ENCODE data around the gene SLCO1B3.
A peak's percentile ranks its signal among the peaks of the same experiment; 100 is the strongest.
"Not testable (repeated sequence)": the region's sequence is repeated elsewhere in the genome, so short reads cannot be mapped to it uniquely, and the experiment has no call there.

SLCO1B3 gene, protein sequence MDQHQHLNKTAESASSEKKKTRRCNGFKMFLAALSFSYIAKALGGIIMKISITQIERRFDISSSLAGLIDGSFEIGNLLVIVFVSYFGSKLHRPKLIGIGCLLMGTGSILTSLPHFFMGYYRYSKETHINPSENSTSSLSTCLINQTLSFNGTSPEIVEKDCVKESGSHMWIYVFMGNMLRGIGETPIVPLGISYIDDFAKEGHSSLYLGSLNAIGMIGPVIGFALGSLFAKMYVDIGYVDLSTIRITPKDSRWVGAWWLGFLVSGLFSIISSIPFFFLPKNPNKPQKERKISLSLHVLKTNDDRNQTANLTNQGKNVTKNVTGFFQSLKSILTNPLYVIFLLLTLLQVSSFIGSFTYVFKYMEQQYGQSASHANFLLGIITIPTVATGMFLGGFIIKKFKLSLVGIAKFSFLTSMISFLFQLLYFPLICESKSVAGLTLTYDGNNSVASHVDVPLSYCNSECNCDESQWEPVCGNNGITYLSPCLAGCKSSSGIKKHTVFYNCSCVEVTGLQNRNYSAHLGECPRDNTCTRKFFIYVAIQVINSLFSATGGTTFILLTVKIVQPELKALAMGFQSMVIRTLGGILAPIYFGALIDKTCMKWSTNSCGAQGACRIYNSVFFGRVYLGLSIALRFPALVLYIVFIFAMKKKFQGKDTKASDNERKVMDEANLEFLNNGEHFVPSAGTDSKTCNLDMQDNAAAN
- long read RNA-seq: 0 reads

DNA sequence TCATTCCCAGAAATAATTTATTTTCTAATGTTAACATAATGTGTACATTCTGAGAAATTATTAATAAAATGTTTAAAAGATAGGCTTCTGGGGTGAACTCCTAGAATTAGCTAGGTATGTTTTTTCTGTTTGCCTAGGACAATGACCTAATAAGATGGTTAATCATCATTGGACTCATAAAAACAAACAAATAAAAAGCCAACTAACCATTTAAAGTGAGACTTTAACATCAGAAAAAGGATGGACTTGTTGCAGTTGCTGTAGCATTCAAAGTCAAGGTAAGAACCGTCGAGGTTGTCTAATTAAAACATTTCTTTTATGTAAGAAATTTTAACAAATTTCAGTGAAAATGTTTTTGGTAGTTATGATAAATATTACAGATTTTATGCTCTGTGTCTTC is at the start of gene SLCO1B3:
TSS of gene SLCO1B3 (plus strand) at position 219 of the 400 bp plus-strand sequence. CDS start 5,034 bp downstream, outside the sequence.
- no peak for DNase-seq (ENCODE audit: low read depth in 1 of 2, low spot score in 1 of 2)
- TF ChIP-seq, protein P1, sequence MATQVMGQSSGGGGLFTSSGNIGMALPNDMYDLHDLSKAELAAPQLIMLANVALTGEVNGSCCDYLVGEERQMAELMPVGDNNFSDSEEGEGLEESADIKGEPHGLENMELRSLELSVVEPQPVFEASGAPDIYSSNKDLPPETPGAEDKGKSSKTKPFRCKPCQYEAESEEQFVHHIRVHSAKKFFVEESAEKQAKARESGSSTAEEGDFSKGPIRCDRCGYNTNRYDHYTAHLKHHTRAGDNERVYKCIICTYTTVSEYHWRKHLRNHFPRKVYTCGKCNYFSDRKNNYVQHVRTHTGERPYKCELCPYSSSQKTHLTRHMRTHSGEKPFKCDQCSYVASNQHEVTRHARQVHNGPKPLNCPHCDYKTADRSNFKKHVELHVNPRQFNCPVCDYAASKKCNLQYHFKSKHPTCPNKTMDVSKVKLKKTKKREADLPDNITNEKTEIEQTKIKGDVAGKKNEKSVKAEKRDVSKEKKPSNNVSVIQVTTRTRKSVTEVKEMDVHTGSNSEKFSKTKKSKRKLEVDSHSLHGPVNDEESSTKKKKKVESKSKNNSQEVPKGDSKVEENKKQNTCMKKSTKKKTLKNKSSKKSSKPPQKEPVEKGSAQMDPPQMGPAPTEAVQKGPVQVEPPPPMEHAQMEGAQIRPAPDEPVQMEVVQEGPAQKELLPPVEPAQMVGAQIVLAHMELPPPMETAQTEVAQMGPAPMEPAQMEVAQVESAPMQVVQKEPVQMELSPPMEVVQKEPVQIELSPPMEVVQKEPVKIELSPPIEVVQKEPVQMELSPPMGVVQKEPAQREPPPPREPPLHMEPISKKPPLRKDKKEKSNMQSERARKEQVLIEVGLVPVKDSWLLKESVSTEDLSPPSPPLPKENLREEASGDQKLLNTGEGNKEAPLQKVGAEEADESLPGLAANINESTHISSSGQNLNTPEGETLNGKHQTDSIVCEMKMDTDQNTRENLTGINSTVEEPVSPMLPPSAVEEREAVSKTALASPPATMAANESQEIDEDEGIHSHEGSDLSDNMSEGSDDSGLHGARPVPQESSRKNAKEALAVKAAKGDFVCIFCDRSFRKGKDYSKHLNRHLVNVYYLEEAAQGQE (IDR thresholded peaks at IDR 0.05; ENCODE audit: insufficient replicate concordance, low read depth): no peak
- TF ChIP-seq, protein P2, sequence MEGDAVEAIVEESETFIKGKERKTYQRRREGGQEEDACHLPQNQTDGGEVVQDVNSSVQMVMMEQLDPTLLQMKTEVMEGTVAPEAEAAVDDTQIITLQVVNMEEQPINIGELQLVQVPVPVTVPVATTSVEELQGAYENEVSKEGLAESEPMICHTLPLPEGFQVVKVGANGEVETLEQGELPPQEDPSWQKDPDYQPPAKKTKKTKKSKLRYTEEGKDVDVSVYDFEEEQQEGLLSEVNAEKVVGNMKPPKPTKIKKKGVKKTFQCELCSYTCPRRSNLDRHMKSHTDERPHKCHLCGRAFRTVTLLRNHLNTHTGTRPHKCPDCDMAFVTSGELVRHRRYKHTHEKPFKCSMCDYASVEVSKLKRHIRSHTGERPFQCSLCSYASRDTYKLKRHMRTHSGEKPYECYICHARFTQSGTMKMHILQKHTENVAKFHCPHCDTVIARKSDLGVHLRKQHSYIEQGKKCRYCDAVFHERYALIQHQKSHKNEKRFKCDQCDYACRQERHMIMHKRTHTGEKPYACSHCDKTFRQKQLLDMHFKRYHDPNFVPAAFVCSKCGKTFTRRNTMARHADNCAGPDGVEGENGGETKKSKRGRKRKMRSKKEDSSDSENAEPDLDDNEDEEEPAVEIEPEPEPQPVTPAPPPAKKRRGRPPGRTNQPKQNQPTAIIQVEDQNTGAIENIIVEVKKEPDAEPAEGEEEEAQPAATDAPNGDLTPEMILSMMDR (IDR thresholded peaks at IDR 0.05; ENCODE audit: insufficient read depth, low read length): no peak
- TF ChIP-seq GABPA (IDR thresholded peaks at IDR 0.05; ENCODE audit: low read depth): no peak
- TF ChIP-seq SPI1 (IDR thresholded peaks at IDR 0.05; ENCODE audit: borderline replicate concordance, low read depth): no peak
- no peak for TF ChIP-seq POLR2AphosphoS5 (IDR thresholded peaks at IDR 0.05; ENCODE audit: low read depth)
- H3K27ac ChIP-seq (replicated peaks): no peak within 1 kb of the TSS
- H3K4me3 ChIP-seq (replicated peaks; ENCODE audit: insufficient read depth, low read length): no peak within 1 kb of the TSS
- H3K27me3 ChIP-seq (ENCODE audit: insufficient read depth, poor library complexity, severe bottlenecking): no peaks in the 10 kb centered on the region

DNA sequence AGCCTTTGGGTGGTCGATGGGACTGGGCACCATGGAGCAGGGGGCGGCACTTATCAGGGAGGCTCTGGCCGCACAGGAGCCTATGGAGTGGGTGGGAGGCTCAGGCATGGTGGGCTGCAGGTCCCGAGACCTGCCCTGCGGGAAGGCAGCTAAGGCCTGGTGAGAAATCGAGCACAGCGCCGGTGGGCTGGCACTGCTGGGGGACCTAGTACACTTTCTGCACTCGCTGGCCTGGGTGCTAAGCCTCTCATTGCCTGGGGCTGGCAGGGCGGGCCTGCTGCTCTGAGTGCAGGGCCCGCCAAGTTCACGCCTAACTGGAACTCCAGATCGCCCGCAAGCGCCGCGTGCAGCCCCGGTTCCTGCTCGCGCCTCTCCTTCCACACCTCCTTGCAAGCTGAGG is 33.1 kb upstream of the SLCO1B3 start:
- TF ChIP-seq, protein P1 (IDR thresholded peaks at IDR 0.05; ENCODE audit: insufficient replicate concordance, low read depth): no peak
- TF ChIP-seq GABPA (IDR thresholded peaks at IDR 0.05; ENCODE audit: low read depth) (no peak), SPI1 (IDR thresholded peaks at IDR 0.05; ENCODE audit: borderline replicate concordance, low read depth) (no peak), POLR2AphosphoS5 (IDR thresholded peaks at IDR 0.05; ENCODE audit: low read depth) (no peak)
- TF ChIP-seq, protein P2 (IDR thresholded peaks at IDR 0.05; ENCODE audit: insufficient read depth, low read length): no peak
- DNase-seq (ENCODE audit: low read depth in 1 of 2, low spot score in 1 of 2): no peak
- Histone ChIP-seq H3K27me3 (ENCODE audit: insufficient read depth, poor library complexity, severe bottlenecking) (no peaks in the 10 kb centered on the region), H3K4me3 (replicated peaks; ENCODE audit: insufficient read depth, low read length) (no peak overlapping the region), H3K27ac (replicated peaks) (no peak overlapping the region)

DNA sequence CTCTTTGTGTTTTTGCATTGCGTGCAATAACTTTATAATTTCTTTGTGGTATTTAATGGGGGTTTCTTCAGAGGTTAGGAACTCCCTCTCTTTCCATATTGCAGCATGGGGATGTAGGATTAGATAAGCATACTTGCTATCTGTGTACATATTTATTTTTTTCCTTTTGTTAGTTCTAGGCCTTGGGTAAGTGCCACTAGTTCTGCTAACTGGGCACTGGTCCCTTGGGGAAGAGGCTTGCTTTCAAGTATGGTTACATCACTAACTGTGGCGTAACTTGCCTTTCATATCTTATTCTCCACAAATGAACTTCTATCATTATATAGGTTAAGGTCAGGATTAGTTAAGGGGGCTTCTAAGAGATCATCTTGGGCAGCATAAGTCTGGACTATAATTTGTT is 31.5 kb upstream of the SLCO1B3 start:
- DNase-seq (ENCODE audit: low read depth in 1 of 2, low spot score in 1 of 2): peak in 1 of 2 experiments; percentile 2
- TF ChIP-seq, protein P1 (IDR thresholded peaks at IDR 0.05; ENCODE audit: insufficient replicate concordance, low read depth): no peak
- no peak for TF ChIP-seq POLR2AphosphoS5 (IDR thresholded peaks at IDR 0.05; ENCODE audit: low read depth)
- no peak for TF ChIP-seq SPI1 (IDR thresholded peaks at IDR 0.05; ENCODE audit: borderline replicate concordance, low read depth)
- TF ChIP-seq, protein P2 (IDR thresholded peaks at IDR 0.05; ENCODE audit: insufficient read depth, low read length): no peak
- no peak for TF ChIP-seq GABPA (IDR thresholded peaks at IDR 0.05; ENCODE audit: low read depth)
- Histone ChIP-seq H3K4me3 (replicated peaks; ENCODE audit: insufficient read depth, low read length) (no peak overlapping the region), H3K27me3 (ENCODE audit: insufficient read depth, poor library complexity, severe bottlenecking) (no peaks in the 10 kb centered on the region), H3K27ac (replicated peaks) (no peak overlapping the region)

DNA sequence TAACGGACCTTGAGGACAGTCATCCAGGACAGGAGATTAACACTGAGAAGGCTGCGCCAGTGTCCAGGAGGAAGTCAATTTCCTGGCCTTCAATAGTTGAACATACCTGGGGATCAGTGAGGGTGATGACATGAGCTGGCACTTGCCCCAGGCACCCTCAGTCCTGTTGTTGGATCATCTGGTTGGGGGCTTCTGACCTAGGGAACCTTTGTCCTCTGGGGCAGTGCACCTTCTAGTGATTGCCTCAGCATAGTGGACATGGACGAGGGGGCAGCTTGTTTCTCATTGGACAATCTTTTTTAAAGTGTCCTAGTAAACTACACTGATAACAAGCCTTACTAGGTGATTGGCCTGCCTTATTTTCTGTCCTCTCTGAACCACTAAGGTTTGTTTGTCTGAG is 30.5 kb upstream of the SLCO1B3 start:
- DNase-seq (ENCODE audit: low read depth in 1 of 2, low spot score in 1 of 2); H3K27ac ChIP-seq (replicated peaks); H3K4me3 ChIP-seq (replicated peaks; ENCODE audit: insufficient read depth, low read length); H3K27me3 ChIP-seq (ENCODE audit: insufficient read depth, poor library complexity, severe bottlenecking): not testable (repeated sequence)

DNA sequence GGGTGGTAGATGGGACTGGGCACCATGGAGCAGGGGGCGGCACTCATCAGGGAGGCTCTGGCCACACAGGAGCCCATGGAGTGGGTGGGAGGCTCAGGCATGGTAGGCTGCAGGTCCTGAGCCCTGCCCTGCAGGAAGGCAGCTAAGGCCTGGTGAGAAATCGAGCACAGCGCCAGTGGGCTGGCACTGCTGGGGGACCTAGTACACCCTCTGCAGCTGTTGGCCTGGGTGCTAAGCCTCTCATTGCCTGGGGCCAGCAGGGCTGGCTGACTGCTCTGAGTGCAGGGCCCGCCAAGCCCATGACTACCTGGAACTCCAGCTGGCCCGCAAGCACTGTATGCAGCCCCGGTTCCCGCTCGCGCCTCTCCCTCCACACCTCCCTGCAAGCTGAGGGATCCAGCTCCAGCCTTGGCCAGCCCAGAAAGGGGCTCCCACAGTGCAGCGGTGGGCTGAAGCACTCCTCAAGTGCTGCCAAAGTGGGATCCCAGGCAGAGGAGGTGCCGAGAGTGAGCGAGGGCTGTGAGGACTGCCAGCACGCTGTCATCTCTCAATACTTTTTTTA is 26.6 kb upstream of the SLCO1B3 start:
- not testable (repeated sequence) for DNase-seq (ENCODE audit: low read depth in 1 of 2, low spot score in 1 of 2); H3K27me3 ChIP-seq (ENCODE audit: insufficient read depth, poor library complexity, severe bottlenecking); H3K4me3 ChIP-seq (replicated peaks; ENCODE audit: insufficient read depth, low read length); H3K27ac ChIP-seq (replicated peaks)
